B cell (primary cell): ENCODE results near the gene FOXE1. TPM values are rescaled to one million over a fixed set of nuclear protein-coding genes. Genes with fewer than 3 reads are reported as not detected.

Source experiments
- ATAC-seq: fragments of 200-7000 bp; cut with Tn5 transposase; one replicate; pipeline ENCODE4 v1.10.0; 2021; ENCODE audit warnings: low read depth, mild to moderate bottlenecking, moderate number of reproducible peaks, moderate library complexity
- CTCF ChIA-PET: fragments of 350-600 bp; sonication (Branson Sonifier 250); formaldehyde crosslinking; loops from one replicate; lab custom pipeline; 2021; ENCODE audit warnings: antibody characterized with exemption, inconsistent platforms; lab: Charles Lee
- POLR2A ChIA-PET: fragments of 350-600 bp; sonication (Branson Sonifier 250); formaldehyde crosslinking; loops from one replicate; lab custom pipeline; 2021; ENCODE audit warnings: antibody characterized with exemption; lab: Charles Lee
- DNase-seq: peaks from one replicate; pipeline ENCODE4 v3.0.0; 2013
- H2AFZ ChIP-seq: 2 replicates; pipeline ENCODE4 v1.6.1; 2012; ENCODE audit warnings: mild to moderate bottlenecking, low read depth, low read length; ENCODE audit not compliant: insufficient read depth, poor library complexity, severe bottlenecking
- H3K27ac ChIP-seq, 2 donors: 1 replicate in 1 of 2; 2 replicates in 1 of 2; pipeline ENCODE4 v1.5.1; 2012 to 2013; ENCODE audit warnings: low read length in 2 of 2, mild to moderate bottlenecking in 2 of 2, moderate library complexity in 1 of 2
- H3K27me3 ChIP-seq, 4 experiments: fragments of 200-600 bp in 1 of 4; sonication (generic) in 1 of 4; replicated peaks in 1 of 4; 1 replicate in 2 of 4; 2 replicates in 2 of 4; pipeline versions ENCODE4 v1.6.1 to v1.7.0; 2013 to 2016; ENCODE audit warnings: low read length in 3 of 4, mild to moderate bottlenecking in 2 of 4, mixed read lengths in 1 of 4, moderate library complexity in 1 of 4; ENCODE audit not compliant: insufficient read depth in 4 of 4, control insufficient read depth in 3 of 4; ENCODE audit errors: control extremely low read depth in 1 of 4
- H3K36me3 ChIP-seq, 2 experiments: replicated peaks in 1 of 2; 1 replicate in 1 of 2; 2 replicates in 1 of 2; pipeline versions ENCODE4 v1.6.1 to v1.7.1; 2013; ENCODE audit warnings: low read length in 1 of 2; ENCODE audit not compliant: insufficient read depth in 2 of 2, control insufficient read depth in 1 of 2; ENCODE audit errors: control extremely low read depth in 1 of 2, extremely low read depth in 1 of 2
- H3K4me1 ChIP-seq, 2 donors: fragments of 200-600 bp in 1 of 2; sonication (generic) in 1 of 2; 1 replicate in 1 of 2; 2 replicates in 1 of 2; pipeline versions ENCODE4 v1.5.1 to v1.6.1; 2013 to 2017; ENCODE audit warnings: low read length in 2 of 2; ENCODE audit not compliant: control insufficient read depth in 2 of 2, insufficient read depth in 2 of 2
- H3K4me2 ChIP-seq: replicated peaks from 2 replicates; pipeline ENCODE3; 2012; ENCODE audit warnings: mild to moderate bottlenecking, low read depth, low read length; ENCODE audit not compliant: poor library complexity, severe bottlenecking
- H3K4me3 ChIP-seq, 5 experiments: fragments of 200-600 bp in 1 of 5; sonication (generic) in 1 of 5; 1 replicate in 3 of 5; 2 replicates in 2 of 5; pipeline versions ENCODE4 v1.5.1 to v1.7.0; 2011 to 2016; ENCODE audit warnings: low read length in 4 of 5, mild to moderate bottlenecking in 4 of 5, low read depth in 2 of 5, control low read depth in 1 of 5, moderate library complexity in 1 of 5; ENCODE audit not compliant: insufficient read depth in 1 of 5; ENCODE audit errors: control extremely low read depth in 1 of 5, extremely low read depth in 1 of 5
- H3K79me2 ChIP-seq: fragments of 200-600 bp; sonication (generic); one replicate; pipeline ENCODE4 v1.6.0; 2016; ENCODE audit warnings: low read length; ENCODE audit not compliant: control insufficient read depth, insufficient read depth
- H3K9ac ChIP-seq: fragments of 200-600 bp; sonication (generic); 2 replicates; pipeline ENCODE4 v1.6.1; 2017; ENCODE audit warnings: mild to moderate bottlenecking, low read length, moderate library complexity
- H3K9me3 ChIP-seq, 3 donors: one replicate each; pipeline versions ENCODE4 v1.6.1 to v1.7.1; 2013; ENCODE audit warnings: low read length in 2 of 3; ENCODE audit not compliant: control insufficient read depth in 2 of 3, insufficient read depth in 1 of 3; ENCODE audit errors: control extremely low read depth in 1 of 3
- H4K20me1 ChIP-seq: 2 replicates; pipeline ENCODE4 v1.6.0; 2012; ENCODE audit warnings: mild to moderate bottlenecking, low read length; ENCODE audit not compliant: insufficient read depth, control insufficient read depth, poor library complexity, severe bottlenecking
- H3K27ac Mint-ChIP-seq: one replicate; pipeline ENCODE4 v1.8.0; 2021; ENCODE audit warnings: mixed read lengths
- H3K27me3 Mint-ChIP-seq: one replicate; pipeline ENCODE4 v1.8.0; 2021; ENCODE audit warnings: mixed read lengths
- H3K4me1 Mint-ChIP-seq: one replicate; pipeline ENCODE4 v1.8.0; 2021; ENCODE audit warnings: mixed read lengths
- H3K4me3 Mint-ChIP-seq: one replicate; pipeline ENCODE4 v1.8.0; 2021; ENCODE audit warnings: mixed read lengths
- H3K9me3 Mint-ChIP-seq: one replicate; pipeline ENCODE4 v1.8.0; 2022; ENCODE audit warnings: mixed read lengths; ENCODE audit not compliant: insufficient read depth
- EZH2 ChIP-seq: IDR thresholded peaks from 2 replicates; pipeline ENCODE4 v1.6.1; 2012; ENCODE audit warnings: borderline replicate concordance, low read depth, mild to moderate bottlenecking, moderate library complexity, low read length; ENCODE audit not compliant: insufficient read depth, poor library complexity, severe bottlenecking
- WGBS: methylation state at CpG from one replicate; pipeline ENCODE4 v1.1.5; 2013; ENCODE audit warnings: missing lambda C conversion rate; ENCODE audit not compliant: insufficient coverage; 5-methylcytosine and 5-hydroxymethylcytosine counted together
- intact Hi-C: fragments of 100-400 bp; cut with micrococcal nuclease; formaldehyde crosslinking; loops from one replicate; pipeline ENCODE4 v1.10.0; 2022
- polyA plus RNA-seq: library from polyadenylated mRNA; depleted of rRNA; stranded (reverse); fragments of >200 nt; gene quantifications from 2 replicates; pipeline ENCODE4 v1.2.3, GENCODE V29; 2012
- total RNA-seq, 2 donors: library from RNA; stranded (reverse); fragments of 120-200 nt in 1 of 2; gene quantifications; 1 replicate in 1 of 2; 2 replicates in 1 of 2; pipeline versions ENCODE4 v1.2.3 to v1.2.4, GENCODE V29; 2013 to 2022
- TF ChIP-seq, protein P1 (sequence below): fragments of 200-600 bp; IDR thresholded peaks from one replicate; pipeline ENCODE4 v1.8.0; 2022; ENCODE audit warnings: antibody characterized with exemption, mild to moderate bottlenecking

Gene FOXE1
- total and polyA plus RNA-seq, 2 donors (not counting 1 experiment from before 2014, with no cell fraction given), result not detected

DNA sequence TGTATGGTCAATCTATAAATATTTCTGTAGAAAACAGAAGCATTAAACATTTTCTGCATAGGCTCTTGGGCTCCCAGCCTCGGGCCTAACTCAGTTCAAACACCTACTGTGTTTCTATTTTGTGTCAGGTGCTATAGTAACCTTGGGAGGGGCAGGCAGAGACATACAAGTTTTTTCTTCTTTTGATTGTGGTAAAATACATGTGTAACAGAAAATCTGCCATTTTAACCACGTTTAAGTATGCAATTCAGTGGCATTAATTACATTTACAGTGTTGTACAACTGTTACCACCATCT is 40.8 kb upstream of the FOXE1 start:
- H2AFZ ChIP-seq, result no peak overlapping the region
- no peaks in the 10 kb centered on the region for H4K20me1 ChIP-seq
- ChIA-PET POLR2A (no interaction called here), CTCF (interaction anchor here (0.6 kb wide), 1 partner anchor 1274 kb away, joined by 4 read pairs; no protein-coding TSS in a partner anchor)
- Mint-ChIP-seq H3K9me3 (no peaks in the 10 kb centered on the region), H3K4me3 (no peak overlapping the region), H3K4me1 (no peaks in the 10 kb centered on the region), H3K27ac (no peak overlapping the region), H3K27me3 (peaks cover 32% of the 10 kb centered on the region)
- no peak overlapping the region for H3K4me2 ChIP-seq
- H3K27me3 ChIP-seq, result peaks cover 0 to 3% (median 1%) of the 10 kb centered on the region in 4 experiments
- peaks cover 0 to 7% (median 5%) of the 10 kb centered on the region in 3 donors for H3K9me3 ChIP-seq
- no peaks in the 10 kb centered on the region for H3K36me3 ChIP-seq
- no peaks in the 10 kb centered on the region for H3K4me1 ChIP-seq
- no peak overlapping the region for H3K9ac ChIP-seq
- WGBS, result no CpG with 5 or more reads among the region's 2 CpGs
- ATAC-seq, result no peak
- H3K79me2 ChIP-seq, result no peaks in the 10 kb centered on the region
- H3K27ac ChIP-seq, result no peak overlapping the region
- intact Hi-C loops, result no loop called here
- DNase-seq, result no peak
- no peak for TF ChIP-seq EZH2
- TF ChIP-seq, protein P1, sequence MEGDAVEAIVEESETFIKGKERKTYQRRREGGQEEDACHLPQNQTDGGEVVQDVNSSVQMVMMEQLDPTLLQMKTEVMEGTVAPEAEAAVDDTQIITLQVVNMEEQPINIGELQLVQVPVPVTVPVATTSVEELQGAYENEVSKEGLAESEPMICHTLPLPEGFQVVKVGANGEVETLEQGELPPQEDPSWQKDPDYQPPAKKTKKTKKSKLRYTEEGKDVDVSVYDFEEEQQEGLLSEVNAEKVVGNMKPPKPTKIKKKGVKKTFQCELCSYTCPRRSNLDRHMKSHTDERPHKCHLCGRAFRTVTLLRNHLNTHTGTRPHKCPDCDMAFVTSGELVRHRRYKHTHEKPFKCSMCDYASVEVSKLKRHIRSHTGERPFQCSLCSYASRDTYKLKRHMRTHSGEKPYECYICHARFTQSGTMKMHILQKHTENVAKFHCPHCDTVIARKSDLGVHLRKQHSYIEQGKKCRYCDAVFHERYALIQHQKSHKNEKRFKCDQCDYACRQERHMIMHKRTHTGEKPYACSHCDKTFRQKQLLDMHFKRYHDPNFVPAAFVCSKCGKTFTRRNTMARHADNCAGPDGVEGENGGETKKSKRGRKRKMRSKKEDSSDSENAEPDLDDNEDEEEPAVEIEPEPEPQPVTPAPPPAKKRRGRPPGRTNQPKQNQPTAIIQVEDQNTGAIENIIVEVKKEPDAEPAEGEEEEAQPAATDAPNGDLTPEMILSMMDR, result no peak
- H3K4me3 ChIP-seq, result no peak overlapping the region

DNA sequence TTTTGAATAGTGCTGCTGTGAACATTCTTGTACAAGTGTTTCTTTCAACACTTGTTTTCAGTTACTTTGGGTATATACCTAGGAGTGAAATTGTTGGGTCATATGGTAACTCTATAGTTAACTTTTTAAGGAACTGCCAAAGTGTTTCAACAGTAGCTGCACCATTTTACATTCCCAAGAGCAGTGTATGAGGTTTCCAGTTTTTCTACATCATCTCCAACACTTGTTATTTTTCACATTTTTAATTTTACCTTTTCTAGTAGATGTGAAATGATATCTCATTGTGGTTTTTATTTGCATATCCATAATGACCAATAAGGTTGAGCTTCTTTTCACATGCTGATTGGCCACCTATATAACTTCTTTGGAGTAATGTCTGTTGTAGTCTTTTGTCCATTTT is 40.0 kb upstream of the FOXE1 start:
- Histone ChIP-seq H2AFZ (no peak overlapping the region), H3K4me1 (no peaks in the 10 kb centered on the region), H3K9me3 (peaks cover 0 to 7% (median 5%) of the 10 kb centered on the region in 3 donors), H4K20me1 (no peaks in the 10 kb centered on the region), H3K27ac (no peak overlapping the region), H3K79me2 (no peaks in the 10 kb centered on the region), H3K36me3 (no peaks in the 10 kb centered on the region), H3K27me3 (peaks cover 0 to 10% (median 5%) of the 10 kb centered on the region in 4 experiments), H3K4me2 (no peak overlapping the region), H3K9ac (no peak overlapping the region), H3K4me3 (no peak overlapping the region)
- POLR2A ChIA-PET, result no interaction called here
- TF ChIP-seq, protein P1, result no peak
- no peak for TF ChIP-seq EZH2
- Mint-ChIP-seq H3K4me1 (no peaks in the 10 kb centered on the region), H3K27ac (no peak overlapping the region), H3K9me3 (no peaks in the 10 kb centered on the region), H3K27me3 (peaks cover 35% of the 10 kb centered on the region), H3K4me3 (no peak overlapping the region)
- no peak for ATAC-seq
- DNase-seq, result no peak
- intact Hi-C loops, result no loop called here
- CTCF ChIA-PET, result interaction anchor here (1.1 kb wide), 1 partner anchor 22 kb away, joined by 3 read pairs; no protein-coding TSS in a partner anchor
